Lower leg skin (tissue), 3 donors: ENCODE data around the gene ATP2B2.

Experiments
- CTCF ChIP-seq, 3 donors: fragments of 450-650 bp; IDR thresholded peaks; one replicate each; pipeline ENCODE4 v1.5.1; 2016; ENCODE audit warnings: antibody characterized with exemption in 3 of 3, mild to moderate bottlenecking in 3 of 3, moderate library complexity in 2 of 3
- POLR2A ChIP-seq, 2 donors: fragments of 450-650 bp; IDR thresholded peaks; one replicate each; pipeline ENCODE4 v1.6.1; 2016 to 2017; ENCODE audit warnings: antibody characterized with exemption in 2 of 2, mild to moderate bottlenecking in 1 of 2, moderate library complexity in 1 of 2

- TF ChIP-seq CTCF (IDR thresholded peaks at IDR 0.05) (no peak), POLR2A (IDR thresholded peaks at IDR 0.05) (no peak)
These were observed 128.1 kb downstream of the ATP2B2 start for GRCh38 chr3:10377148-10377725.
